Neuron (in vitro differentiated cells): ENCODE data around the gene TRPM4.

Experiments
- H2AFZ ChIP-seq: one replicate; pipeline ENCODE4 v1.6.1; 2013; ENCODE audit warnings: low read depth, mild to moderate bottlenecking, inconsistent platforms, low read length, moderate library complexity
- H3K27me3 ChIP-seq: one replicate; pipeline ENCODE4 v1.6.1; 2013; ENCODE audit warnings: low read length; ENCODE audit not compliant: insufficient read depth
- H3K36me3 ChIP-seq: one replicate; pipeline ENCODE4 v1.6.1; 2013; ENCODE audit warnings: low read length; ENCODE audit not compliant: insufficient read depth
- H3K4me1 ChIP-seq: one replicate; pipeline ENCODE4 v1.6.1; 2013; ENCODE audit warnings: low read length; ENCODE audit not compliant: insufficient read depth
- H3K4me3 ChIP-seq: 2 replicates; pipeline ENCODE4 v1.5.1; 2013; ENCODE audit warnings: mild to moderate bottlenecking, low read length, moderate library complexity
- H3K9me3 ChIP-seq: one replicate; pipeline ENCODE4 v1.6.1; 2013; ENCODE audit warnings: low read length

TRPM4 gene

GRCh38 chr19:49157445-49158224 lies at the start of gene TRPM4:
TSS of gene TRPM4 (plus strand) at chr19:49157792. CDS start at chr19:49157867, 75 bp downstream.
- Histone ChIP-seq H3K36me3 (peaks cover 12% of the 10 kb centered on the region), H2AFZ (peak within 1 kb of the TSS; percentile 14), H3K4me1 (peaks cover 27% of the 10 kb centered on the region), H3K9me3 (peaks cover 5% of the 10 kb centered on the region), H3K27me3 (no peaks in the 10 kb centered on the region), H3K4me3 (peak within 1 kb of the TSS; percentile 89)

- Histone ChIP-seq H3K4me1 (peaks cover 3% of the 10 kb centered on the region), H2AFZ (no peak overlapping the region), H3K9me3 (no peaks in the 10 kb centered on the region), H3K27me3 (no peaks in the 10 kb centered on the region), H3K36me3 (peaks cover 55% of the 10 kb centered on the region), H3K4me3 (no peak overlapping the region)
Measured at GRCh38 chr19:49109051-49109450, 48.5 kb upstream of the TRPM4 start.

- H3K9me3 ChIP-seq, result no peaks in the 10 kb centered on the region
- H3K4me1 ChIP-seq, result peaks cover 3% of the 10 kb centered on the region
- H3K36me3 ChIP-seq, result peaks cover 49% of the 10 kb centered on the region
- H3K4me3 ChIP-seq, result no peak overlapping the region
- H3K27me3 ChIP-seq, result no peaks in the 10 kb centered on the region
- no peak overlapping the region for H2AFZ ChIP-seq
Measured at GRCh38 chr19:49109569-49110233, 47.9 kb upstream of the TRPM4 start.

GRCh38 chr19:49110567-49110966 lies 47.0 kb upstream of the TRPM4 start:
- H3K9me3 ChIP-seq, result no peaks in the 10 kb centered on the region
- H3K36me3 ChIP-seq, result peaks cover 42% of the 10 kb centered on the region
- peaks cover 3% of the 10 kb centered on the region for H3K4me1 ChIP-seq
- no peak overlapping the region for H2AFZ ChIP-seq
- H3K4me3 ChIP-seq, result no peak overlapping the region
- no peaks in the 10 kb centered on the region for H3K27me3 ChIP-seq

- Histone ChIP-seq H3K4me1 (peaks cover 3% of the 10 kb centered on the region), H2AFZ (no peak overlapping the region), H3K9me3 (no peaks in the 10 kb centered on the region), H3K4me3 (no peak overlapping the region), H3K36me3 (peaks cover 34% of the 10 kb centered on the region), H3K27me3 (no peaks in the 10 kb centered on the region)
Measured at GRCh38 chr19:49111218-49111998, 46.2 kb upstream of the TRPM4 start.

- H3K27me3 ChIP-seq, result no peaks in the 10 kb centered on the region
- peak within 1 kb of the TSS; percentile 53 for H3K4me3 ChIP-seq
- H3K9me3 ChIP-seq, result no peaks in the 10 kb centered on the region
- peak within 1 kb of the TSS; percentile 55 for H2AFZ ChIP-seq
- H3K36me3 ChIP-seq, result peaks cover 10% of the 10 kb centered on the region
- H3K4me1 ChIP-seq, result peaks cover 9% of the 10 kb centered on the region
Measured at GRCh38 chr19:49113762-49114629, 43.6 kb upstream of the TRPM4 start, which contains the start of gene LIN7B. TSS of gene LIN7B (plus strand) at chr19:49114370. CDS start at chr19:49114405, 35 bp downstream.

- Histone ChIP-seq H3K9me3 (no peaks in the 10 kb centered on the region), H3K36me3 (peaks cover 2% of the 10 kb centered on the region), H3K4me3 (peak overlapping the region; percentile 53), H3K4me1 (peaks cover 11% of the 10 kb centered on the region), H3K27me3 (peaks cover under 1% of the 10 kb centered on the region), H2AFZ (peak overlapping the region; percentile 55)
Measured at GRCh38 chr19:49114630-49115363, 42.8 kb upstream of the TRPM4 start.

- H2AFZ ChIP-seq, result no peak overlapping the region
- no peak overlapping the region for H3K4me3 ChIP-seq
- no peaks in the 10 kb centered on the region for H3K9me3 ChIP-seq
- H3K4me1 ChIP-seq, result peaks cover 13% of the 10 kb centered on the region
- no peaks in the 10 kb centered on the region for H3K36me3 ChIP-seq
- H3K27me3 ChIP-seq, result peaks cover 13% of the 10 kb centered on the region
Measured at GRCh38 chr19:49116544-49116943, 41.0 kb upstream of the TRPM4 start.

GRCh38 chr19:49117677-49118564 lies 39.7 kb upstream of the TRPM4 start:
- Histone ChIP-seq H3K36me3 (no peaks in the 10 kb centered on the region), H3K9me3 (no peaks in the 10 kb centered on the region), H3K27me3 (peaks cover 13% of the 10 kb centered on the region), H2AFZ (no peak overlapping the region), H3K4me3 (peak overlapping the region; percentile 89), H3K4me1 (peaks cover 13% of the 10 kb centered on the region)

GRCh38 chr19:49118565-49119410 lies 38.8 kb upstream of the TRPM4 start, which contains the start of gene C19orf73:
TSS of gene C19orf73 (minus strand) at chr19:49119143. CDS start at chr19:49119022, 121 bp downstream.
- Histone ChIP-seq H3K9me3 (no peaks in the 10 kb centered on the region), H2AFZ (peak within 1 kb of the TSS; percentile 76), H3K36me3 (no peaks in the 10 kb centered on the region), H3K4me3 (peak within 1 kb of the TSS; percentile 89), H3K4me1 (peaks cover 12% of the 10 kb centered on the region), H3K27me3 (peaks cover 13% of the 10 kb centered on the region)
